MG63 (cell line): ENCODE data around the gene RARRES1. TPM values are rescaled to one million over a fixed set of nuclear protein-coding genes. Genes with fewer than 3 reads are reported as not detected.
"Not testable (repeated sequence)": the region's sequence is repeated elsewhere in the genome, so short reads cannot be mapped to it uniquely, and the experiment has no call there.

ENCODE experiments used
- DNase-seq: peaks from one replicate; pipeline ENCODE4 v3.0.0-alpha.2; 2020
- H3K27me3 ChIP-seq: fragments of 250-450 bp; sonication (Bioruptor Pico); 2 replicates; pipeline ENCODE4 v1.5.1; 2020; ENCODE audit warnings: mild to moderate bottlenecking, moderate library complexity
- H3K36me3 ChIP-seq: fragments of 250-450 bp; sonication (Bioruptor Pico); 2 replicates; pipeline ENCODE4 v1.5.1; 2020; ENCODE audit warnings: mild to moderate bottlenecking, moderate library complexity
- H3K4me3 ChIP-seq: fragments of 250-450 bp; sonication (Bioruptor Pico); 2 replicates; pipeline ENCODE4 v1.5.1; 2020; ENCODE audit warnings: mild to moderate bottlenecking, moderate library complexity
- H3K9me3 ChIP-seq: fragments of 250-450 bp; sonication (Bioruptor Pico); 2 replicates; pipeline ENCODE4 v1.5.1; 2020; ENCODE audit warnings: mild to moderate bottlenecking, moderate library complexity
- total RNA-seq: library from RNA; depleted of rRNA; stranded (reverse); fragments of >200 nt; shearing (Covaris generic); gene quantifications from 2 replicates; pipeline ENCODE4 v1.2.3, GENCODE V29; 2014; ENCODE audit warnings: low replicate concordance

RARRES1 gene
- total RNA-seq, 1 experiment from 2014 or later = not detected

GRCh38 chr3:158723991-158724390 lies 8.3 kb downstream of the RARRES1 start:
- Histone ChIP-seq H3K36me3 (peaks cover 26% of the 10 kb centered on the region), H3K9me3 (no peaks in the 10 kb centered on the region), H3K27me3 (no peaks in the 10 kb centered on the region), H3K4me3 (no peak overlapping the region)
- no peak for DNase-seq

- no peak overlapping the region for H3K4me3 ChIP-seq
- DNase-seq = no peak
- peaks cover 26% of the 10 kb centered on the region for H3K36me3 ChIP-seq
- H3K9me3 ChIP-seq = no peaks in the 10 kb centered on the region
- H3K27me3 ChIP-seq = no peaks in the 10 kb centered on the region
Observed at GRCh38 chr3:158722108-158722507, 10.1 kb downstream of the RARRES1 start.

- Histone ChIP-seq H3K27me3 (no peaks in the 10 kb centered on the region), H3K9me3 (no peaks in the 10 kb centered on the region), H3K4me3 (no peak overlapping the region), H3K36me3 (peaks cover 29% of the 10 kb centered on the region)
- peak; percentile 93 for DNase-seq
Observed at GRCh38 chr3:158718490-158719170, 13.6 kb downstream of the RARRES1 start.

- H3K4me3 ChIP-seq = no peak overlapping the region
- DNase-seq = no peak
- H3K27me3 ChIP-seq = no peaks in the 10 kb centered on the region
- H3K36me3 ChIP-seq = peaks cover 39% of the 10 kb centered on the region
- no peaks in the 10 kb centered on the region for H3K9me3 ChIP-seq
Observed at GRCh38 chr3:158717576-158717975, 14.7 kb downstream of the RARRES1 start.

GRCh38 chr3:158713094-158713499 lies 19.2 kb downstream of the RARRES1 start:
- H3K9me3 ChIP-seq = no peaks in the 10 kb centered on the region
- H3K36me3 ChIP-seq = peaks cover 36% of the 10 kb centered on the region
- no peak overlapping the region for H3K4me3 ChIP-seq
- DNase-seq = no peak
- H3K27me3 ChIP-seq = no peaks in the 10 kb centered on the region

GRCh38 chr3:158712443-158712842 lies 19.8 kb downstream of the RARRES1 start:
- DNase-seq = no peak
- H3K4me3 ChIP-seq = no peak overlapping the region
- H3K36me3 ChIP-seq = peaks cover 42% of the 10 kb centered on the region
- no peaks in the 10 kb centered on the region for H3K27me3 ChIP-seq
- H3K9me3 ChIP-seq = no peaks in the 10 kb centered on the region

GRCh38 chr3:158711886-158712285 lies 20.4 kb downstream of the RARRES1 start:
- Histone ChIP-seq H3K4me3 (no peak overlapping the region), H3K27me3 (no peaks in the 10 kb centered on the region), H3K9me3 (no peaks in the 10 kb centered on the region), H3K36me3 (peaks cover 42% of the 10 kb centered on the region)
- peak; percentile 77 for DNase-seq

- H3K9me3 ChIP-seq = no peaks in the 10 kb centered on the region
- H3K36me3 ChIP-seq = peaks cover 46% of the 10 kb centered on the region
- H3K27me3 ChIP-seq = no peaks in the 10 kb centered on the region
- DNase-seq = no peak
- H3K4me3 ChIP-seq = no peak overlapping the region
Observed at GRCh38 chr3:158710601-158711000, 21.7 kb downstream of the RARRES1 start.

GRCh38 chr3:158709666-158710083 lies 22.6 kb downstream of the RARRES1 start:
- DNase-seq = peak; percentile 94
- Histone ChIP-seq H3K27me3 (no peaks in the 10 kb centered on the region), H3K36me3 (peaks cover 53% of the 10 kb centered on the region), H3K4me3 (no peak overlapping the region), H3K9me3 (no peaks in the 10 kb centered on the region)

GRCh38 chr3:158703566-158703965 lies 28.7 kb downstream of the RARRES1 start:
- no peaks in the 10 kb centered on the region for H3K9me3 ChIP-seq
- H3K36me3 ChIP-seq = peaks cover 46% of the 10 kb centered on the region
- no peak overlapping the region for H3K4me3 ChIP-seq
- H3K27me3 ChIP-seq = no peaks in the 10 kb centered on the region
- DNase-seq = no peak

- peaks cover 44% of the 10 kb centered on the region for H3K36me3 ChIP-seq
- no peak overlapping the region for H3K4me3 ChIP-seq
- no peaks in the 10 kb centered on the region for H3K9me3 ChIP-seq
- no peaks in the 10 kb centered on the region for H3K27me3 ChIP-seq
- no peak for DNase-seq
Observed at GRCh38 chr3:158702815-158703481, 29.3 kb downstream of the RARRES1 start.

GRCh38 chr3:158701420-158702065 lies 30.7 kb downstream of the RARRES1 start:
- Histone ChIP-seq H3K4me3 (no peak overlapping the region), H3K27me3 (no peaks in the 10 kb centered on the region), H3K36me3 (peaks cover 45% of the 10 kb centered on the region), H3K9me3 (no peaks in the 10 kb centered on the region)
- DNase-seq = no peak

GRCh38 chr3:158700559-158700958 lies 31.7 kb downstream of the RARRES1 start:
- peak; percentile 59 for DNase-seq
- no peak overlapping the region for H3K4me3 ChIP-seq
- H3K9me3 ChIP-seq = no peaks in the 10 kb centered on the region
- no peaks in the 10 kb centered on the region for H3K27me3 ChIP-seq
- H3K36me3 ChIP-seq = peaks cover 40% of the 10 kb centered on the region

- H3K36me3 ChIP-seq = peaks cover 51% of the 10 kb centered on the region
- DNase-seq = no peak
- H3K27me3 ChIP-seq = no peaks in the 10 kb centered on the region
- no peak overlapping the region for H3K4me3 ChIP-seq
- H3K9me3 ChIP-seq = no peaks in the 10 kb centered on the region; the same call in 1 of the 2 replicates
Observed at GRCh38 chr3:158696618-158697017, 35.6 kb downstream of the RARRES1 start.

GRCh38 chr3:158693866-158694456 lies 38.3 kb downstream of the RARRES1 start:
- H3K27me3 ChIP-seq, H3K9me3 ChIP-seq, DNase-seq, H3K4me3 ChIP-seq: not testable (repeated sequence)
- H3K36me3 ChIP-seq = peaks cover 59% of the 10 kb centered on the region

- no peaks in the 10 kb centered on the region for H3K9me3 ChIP-seq
- no peak for DNase-seq
- H3K36me3 ChIP-seq = peaks cover 52% of the 10 kb centered on the region
Observed at GRCh38 chr3:158685159-158685558, 47.1 kb downstream of the RARRES1 start.

GRCh38 chr3:158683230-158683962 lies 48.9 kb downstream of the RARRES1 start:
- Histone ChIP-seq H3K4me3 (no peak overlapping the region), H3K36me3 (peaks cover 64% of the 10 kb centered on the region), H3K27me3 (no peaks in the 10 kb centered on the region), H3K9me3 (no peaks in the 10 kb centered on the region)
- no peak for DNase-seq

More at GRCh38 chr3:158685159-158685558, 47.1 kb downstream of the RARRES1 start:
- Histone ChIP-seq H3K4me3 (no peak overlapping the region), H3K27me3 (no peaks in the 10 kb centered on the region)
